22Rv1 (cell line): Measurements from ENCODE around the gene HOXA9.
A peak's percentile ranks its signal among the peaks of the same experiment; 100 is the strongest.

Experiments
- H3K27ac ChIP-seq: fragments of 450-650 bp; 2 replicates; pipeline ENCODE4 v1.5.1; 2017
- CTCF ChIP-seq: fragments of 450-650 bp; IDR thresholded peaks from 2 replicates; pipeline ENCODE4 v1.5.1; 2017; ENCODE audit warnings: mild to moderate bottlenecking
- ZFX ChIP-seq: fragments of 450-650 bp; IDR thresholded peaks from 2 replicates; pipeline ENCODE4 v1.6.1; 2017; ENCODE audit warnings: antibody characterized with exemption, borderline replicate concordance

HOXA9 gene

GRCh38 chr7:27172823-27173510 is 7.6 kb upstream of the HOXA9 start:
- H3K27ac ChIP-seq = peak overlapping the region; percentile 81
- TF ChIP-seq CTCF = no peak
- no peak for TF ChIP-seq ZFX

- peak overlapping the region; percentile 81 for H3K27ac ChIP-seq
- no peak for TF ChIP-seq ZFX
- no peak for TF ChIP-seq CTCF
These were observed 7.0 kb upstream of the HOXA9 start for GRCh38 chr7:27172315-27172774.

- H3K27ac ChIP-seq = peak overlapping the region; percentile 81
- peak; percentile 77 for TF ChIP-seq CTCF
- TF ChIP-seq ZFX = no peak
These were observed 6.4 kb upstream of the HOXA9 start for GRCh38 chr7:27171637-27172314.

GRCh38 chr7:27171325-27171636 is 5.9 kb upstream of the HOXA9 start:
- TF ChIP-seq CTCF (no peak), ZFX (no peak)
- H3K27ac ChIP-seq = peak overlapping the region; percentile 81; the same call in 1 of the 2 replicates

GRCh38 chr7:27170426-27171324 is 5.3 kb upstream of the HOXA9 start:
- TF ChIP-seq ZFX = no peak
- no peak for TF ChIP-seq CTCF
- H3K27ac ChIP-seq = 0 out of 2 replicates have a peak overlapping the region, but pooled peaks have one; percentile 81

- TF ChIP-seq CTCF (0 out of 2 replicates have a peak, but pooled peaks have one; percentile 13), ZFX (no peak)
- peak overlapping the region; percentile 48 for H3K27ac ChIP-seq
These were observed 4.5 kb upstream of the HOXA9 start for GRCh38 chr7:27169658-27170425.
